Jurkat, Clone E6-1 (cell line): ENCODE data around the gene SHTN1. TPM values are rescaled to one million over a fixed set of nuclear protein-coding genes. Genes with fewer than 3 reads are reported as not detected.
A peak's percentile ranks its signal among the peaks of the same experiment; 100 is the strongest.

Experiments used
- DNase-seq: peaks from one replicate; pipeline ENCODE4 v3.0.0-alpha.2; 2011; ENCODE audit warnings: low read depth, low spot score
- H3K4me3 ChIP-seq: 2 replicates; pipeline ENCODE4 v1.5.1; 2011; ENCODE audit warnings: mild to moderate bottlenecking, low read length, control low read depth, moderate library complexity
- polyA plus RNA-seq: library from polyadenylated mRNA; unstranded; fragments of >200 nt; gene quantifications from one replicate; pipeline ENCODE4 v1.2.1, GENCODE V29; 2012; ENCODE audit warnings: missing spikeins; ENCODE audit not compliant: insufficient read length, insufficient read depth

SHTN1 gene
- polyA plus RNA-seq: 6.6 TPM

- H3K4me3 ChIP-seq: peak within 1 kb of the TSS; percentile 61
- DNase-seq: peak; percentile 45
These were observed at the start of gene SHTN1 for GRCh38 chr10:117005026-117005526. SHTN1 (minus strand) TSS chr10:117005187; CDS start chr10:117005079, 108 bp downstream.

DNA sequence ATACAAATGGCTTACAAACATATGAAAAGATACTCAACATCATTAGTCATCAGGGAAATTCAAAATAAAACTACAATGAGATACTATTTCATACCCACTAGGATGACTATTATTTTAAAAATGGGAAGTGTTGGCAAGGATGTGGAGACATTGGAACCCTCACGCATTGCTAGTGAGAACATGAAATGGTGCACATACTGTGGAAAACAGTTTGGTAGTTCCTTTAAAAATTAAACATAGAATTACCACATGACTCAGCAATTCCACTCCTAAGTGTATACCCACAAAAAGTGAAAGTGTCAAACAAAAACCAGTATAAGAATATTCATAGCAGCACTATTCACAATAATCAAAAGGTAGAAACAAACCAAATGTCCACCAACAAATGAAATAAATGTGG is 48.5 kb upstream of the SHTN1 start:
- DNase-seq: no peak
- no peak overlapping the region for H3K4me3 ChIP-seq

GRCh38 chr10:117047947-117048346 is 43.0 kb upstream of the SHTN1 start:
- no peak for DNase-seq
- H3K4me3 ChIP-seq: no peak overlapping the region

DNA sequence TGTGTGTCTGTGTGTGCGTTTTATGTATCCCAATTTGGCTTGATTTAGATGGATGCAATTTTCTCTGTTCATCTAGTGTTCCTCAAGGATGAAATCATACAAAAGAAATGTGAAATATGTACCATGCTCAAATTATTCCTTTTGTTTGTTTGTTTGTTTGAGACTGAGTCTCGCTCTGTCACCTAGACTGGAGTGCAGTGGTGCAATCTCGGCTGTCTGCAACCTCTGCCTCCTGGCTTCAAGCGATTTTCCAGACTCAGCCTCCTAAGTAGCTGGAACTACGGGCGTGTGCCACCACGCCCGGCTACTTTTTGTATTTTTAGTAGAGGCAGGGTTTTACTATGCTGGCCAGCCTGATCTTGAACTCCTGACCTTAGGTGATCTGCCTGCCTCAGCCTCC is 11.3 kb upstream of the SHTN1 start:
- no peak overlapping the region for H3K4me3 ChIP-seq
- no peak for DNase-seq

GRCh38 chr10:117014835-117015234 is 9.8 kb upstream of the SHTN1 start:
- no peak overlapping the region for H3K4me3 ChIP-seq
- no peak for DNase-seq

DNA sequence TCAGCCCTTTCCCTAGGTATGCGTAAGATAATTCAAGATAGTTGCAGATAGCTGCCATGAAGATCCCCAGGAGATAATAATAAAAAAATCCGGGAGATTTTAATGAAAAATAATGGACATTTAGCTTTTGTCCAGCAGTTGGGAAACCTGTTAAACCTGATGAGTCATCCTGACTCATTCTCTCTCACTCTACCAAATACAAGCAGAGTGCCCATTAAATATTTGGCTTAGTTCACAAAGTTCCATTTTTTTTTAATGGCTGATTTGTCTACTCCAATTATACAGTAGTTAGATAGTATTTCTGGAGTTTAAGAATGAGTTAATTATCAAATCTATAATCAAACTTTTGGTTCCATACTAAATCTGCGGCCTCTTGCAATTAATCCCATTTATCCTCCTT is 2.1 kb upstream of the SHTN1 start:
- DNase-seq: no peak
- H3K4me3 ChIP-seq: no peak overlapping the region

- no peak for DNase-seq
- H3K4me3 ChIP-seq: peak overlapping the region; percentile 61
These were observed 604 bp upstream of the SHTN1 start for GRCh38 chr10:117005527-117006055.

- no peak for DNase-seq
- peak overlapping the region; percentile 61 for H3K4me3 ChIP-seq
These were observed 561 bp downstream of the SHTN1 start for GRCh38 chr10:117004227-117005025.

- H3K4me3 ChIP-seq: no peak overlapping the region
- no peak for DNase-seq
These were observed 1.7 kb downstream of the SHTN1 start for GRCh38 chr10:117003336-117003735.

GRCh38 chr10:117002206-117002605 is 2.8 kb downstream of the SHTN1 start:
- no peak overlapping the region for H3K4me3 ChIP-seq
- no peak for DNase-seq

GRCh38 chr10:117001144-117001543 is 3.8 kb downstream of the SHTN1 start:
- H3K4me3 ChIP-seq: no peak overlapping the region
- no peak for DNase-seq

GRCh38 chr10:117000580-117000979 is 4.4 kb downstream of the SHTN1 start:
- DNase-seq: no peak

DNA sequence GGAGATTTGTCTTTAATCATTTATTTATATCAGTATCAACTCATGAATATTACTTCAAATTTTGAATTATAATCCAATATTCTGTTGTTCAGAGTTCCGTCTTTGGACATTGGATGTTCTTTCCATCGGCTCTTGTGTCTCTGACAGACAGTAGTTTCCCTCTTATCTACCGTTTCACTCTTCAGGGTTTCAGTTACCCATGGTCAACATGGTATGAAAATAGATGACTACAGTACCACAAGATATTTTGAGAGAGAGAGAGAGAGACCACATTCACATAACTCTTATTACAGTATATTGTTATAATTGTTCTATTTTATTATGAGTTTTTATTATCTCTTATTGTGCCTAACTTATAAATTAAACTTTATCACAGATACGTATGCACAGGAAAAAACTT is 6.8 kb downstream of the SHTN1 start:
- H3K4me3 ChIP-seq: no peak overlapping the region
- no peak for DNase-seq

More at GRCh38 chr10:117000580-117000979, 4.4 kb downstream of the SHTN1 start:
- H3K4me3 ChIP-seq: no peak overlapping the region

- DNase-seq: no peak
- H3K4me3 ChIP-seq: no peak overlapping the region
These were observed 8.0 kb downstream of the SHTN1 start for GRCh38 chr10:116997015-116997414.

- DNase-seq: no peak
These were observed 9.3 kb downstream of the SHTN1 start for GRCh38 chr10:116995648-116996047.

DNA sequence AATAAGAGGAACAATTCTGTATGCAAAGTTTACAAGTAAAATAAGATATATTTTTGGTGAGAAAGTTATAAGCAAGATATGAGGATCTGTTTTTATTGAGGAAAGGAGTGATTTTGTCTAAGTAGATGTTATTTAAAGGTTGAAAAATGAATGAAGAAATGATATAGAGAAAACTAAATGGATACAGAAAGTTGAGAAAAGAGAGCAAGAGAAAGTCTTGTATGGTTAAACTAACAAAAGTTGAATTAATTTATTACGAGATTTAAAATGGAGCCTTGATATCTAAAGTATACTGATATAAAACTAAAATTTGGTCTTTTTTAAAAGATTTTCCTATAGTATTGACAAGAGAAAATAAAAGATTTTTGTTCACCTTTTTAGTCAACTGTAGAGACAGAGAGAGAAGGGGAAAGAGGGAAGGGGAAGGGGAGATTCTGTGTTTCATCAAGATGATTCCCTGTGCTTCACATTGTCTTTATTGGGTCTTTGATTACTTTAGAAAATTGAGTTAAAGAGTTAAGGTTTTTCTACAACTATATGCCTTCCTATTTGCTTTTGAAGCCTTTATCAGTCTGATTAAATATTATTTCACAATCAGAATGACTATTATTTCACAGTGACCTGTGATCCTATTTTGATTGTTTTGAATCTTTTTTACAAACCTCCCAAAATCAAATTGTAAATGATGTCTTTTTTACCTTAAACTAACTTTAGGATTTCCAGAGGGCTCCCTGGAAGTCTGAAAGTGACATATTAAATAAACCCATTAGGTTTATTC is 10.7 kb downstream of the SHTN1 start:
- no peak for DNase-seq
- H3K4me3 ChIP-seq: no peak overlapping the region

More at GRCh38 chr10:116995648-116996047, 9.3 kb downstream of the SHTN1 start:
- no peak overlapping the region for H3K4me3 ChIP-seq

DNA sequence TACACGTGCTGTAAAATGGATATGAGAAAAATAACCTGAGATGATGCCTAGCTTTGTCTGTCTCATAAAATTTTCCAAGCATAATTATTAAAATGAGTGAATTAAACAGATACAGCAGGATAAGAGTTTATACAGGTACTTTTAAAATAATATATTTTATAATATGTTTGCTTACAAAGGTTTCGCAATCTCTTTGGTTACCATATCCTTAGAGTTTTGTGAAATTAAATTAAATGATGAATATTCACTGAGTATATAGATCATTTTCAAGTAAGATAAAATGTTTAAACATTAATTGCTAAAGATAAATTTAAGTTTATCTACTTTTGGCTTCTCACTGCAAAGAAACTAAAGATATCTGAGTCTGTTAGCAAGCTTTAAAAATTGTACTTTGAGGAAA is 11.4 kb downstream of the SHTN1 start:
- DNase-seq: no peak
- no peak overlapping the region for H3K4me3 ChIP-seq

- no peak for DNase-seq
- H3K4me3 ChIP-seq: no peak overlapping the region
These were observed 12.8 kb downstream of the SHTN1 start for GRCh38 chr10:116992183-116992582.

- H3K4me3 ChIP-seq: no peak overlapping the region
- no peak for DNase-seq
These were observed 14.6 kb downstream of the SHTN1 start for GRCh38 chr10:116990276-116990800.

- no peak for DNase-seq
- H3K4me3 ChIP-seq: no peak overlapping the region
These were observed 15.5 kb downstream of the SHTN1 start for GRCh38 chr10:116989439-116989838.
